Stimulated activated naive CD4-positive, alpha-beta T cell (primary cell): ENCODE data around the gene FILIP1L.
"Not testable (repeated sequence)": the region's sequence is repeated elsewhere in the genome, so short reads cannot be mapped to it uniquely, and the experiment has no call there.

ENCODE experiments used
- DNase-seq, 6 experiments: peaks; one replicate each; lab custom pipeline; 2025; lab: John Stamatoyannopoulos, UW

Gene FILIP1L

GRCh38 chr3:100098784-100099070 is 15.6 kb downstream of the FILIP1L start:
- DNase-seq, result no peak

- no peak for DNase-seq
These were observed 16.1 kb downstream of the FILIP1L start for GRCh38 chr3:100097919-100098783.

- no peak for DNase-seq
These were observed 17.4 kb downstream of the FILIP1L start for GRCh38 chr3:100096866-100097265.

- not testable (repeated sequence) for DNase-seq
These were observed 18.0 kb downstream of the FILIP1L start for GRCh38 chr3:100096286-100096685.

- DNase-seq, result no peak
These were observed 20.5 kb downstream of the FILIP1L start for GRCh38 chr3:100093831-100094230.

- no peak for DNase-seq
These were observed 23.7 kb downstream of the FILIP1L start for GRCh38 chr3:100090669-100091005.

GRCh38 chr3:100089812-100090668 is 24.3 kb downstream of the FILIP1L start:
- no peak for DNase-seq

- no peak for DNase-seq
These were observed 25.4 kb downstream of the FILIP1L start for GRCh38 chr3:100088735-100089368.

- DNase-seq, result no peak
These were observed 27.1 kb downstream of the FILIP1L start for GRCh38 chr3:100087198-100087597.

- DNase-seq, result no peak
These were observed 27.9 kb downstream of the FILIP1L start for GRCh38 chr3:100086401-100086800.

GRCh38 chr3:100084100-100084806 is 30.0 kb downstream of the FILIP1L start:
- DNase-seq, result no peak

- DNase-seq, result no peak
These were observed 31.1 kb downstream of the FILIP1L start for GRCh38 chr3:100083209-100083608.

- no peak for DNase-seq
These were observed 31.6 kb downstream of the FILIP1L start for GRCh38 chr3:100082714-100083113.

GRCh38 chr3:100081986-100082692 is 32.2 kb downstream of the FILIP1L start:
- no peak for DNase-seq

GRCh38 chr3:100081311-100081710 is 33.0 kb downstream of the FILIP1L start:
- no peak for DNase-seq

GRCh38 chr3:100080573-100080972 is 33.7 kb downstream of the FILIP1L start:
- DNase-seq, result no peak

GRCh38 chr3:100079328-100079727 is 35.0 kb downstream of the FILIP1L start:
- no peak for DNase-seq

GRCh38 chr3:100076731-100077529 is 37.4 kb downstream of the FILIP1L start:
- DNase-seq, result no peak

- peak in 1 of 6 experiments; percentile 2 for DNase-seq
These were observed 38.2 kb downstream of the FILIP1L start for GRCh38 chr3:100075851-100076730.

GRCh38 chr3:100075196-100075595 is 39.1 kb downstream of the FILIP1L start:
- DNase-seq, result no peak
